Hepatocyte (in vitro differentiated cells): Measurements from ENCODE around the gene SNTG2. TPM values are rescaled to one million over a fixed set of nuclear protein-coding genes. Genes with fewer than 3 reads are reported as not detected.

Experiments
- DNase-seq: peaks from one replicate; pipeline ENCODE4 v3.0.0-alpha.2; 2016; ENCODE audit warnings: low spot score
- H2AFZ ChIP-seq: fragments of 200-600 bp; sonication (generic); 2 replicates; pipeline ENCODE4 v1.6.0; 2016; ENCODE audit warnings: antibody characterized with exemption, mild to moderate bottlenecking
- H3K27ac ChIP-seq: fragments of 200-600 bp; sonication (generic); 2 replicates; pipeline ENCODE4 v1.5.1; 2016; ENCODE audit warnings: mild to moderate bottlenecking
- H3K27me3 ChIP-seq: fragments of 200-600 bp; sonication (generic); 2 replicates; pipeline ENCODE4 v1.6.1; 2016
- H3K36me3 ChIP-seq: fragments of 200-600 bp; sonication (generic); replicated peaks from 2 replicates; pipeline ENCODE4 v1.5.1; 2016; ENCODE audit warnings: low read depth; ENCODE audit not compliant: insufficient read depth
- H3K4me1 ChIP-seq: fragments of 200-600 bp; sonication (generic); 2 replicates; pipeline ENCODE4 v1.5.1; 2016; ENCODE audit warnings: mild to moderate bottlenecking, moderate library complexity; ENCODE audit not compliant: insufficient read depth
- H3K4me2 ChIP-seq: fragments of 200-600 bp; sonication (generic); 2 replicates; pipeline ENCODE4 v1.6.0; 2016
- H3K4me3 ChIP-seq: fragments of 200-600 bp; sonication (generic); 2 replicates; pipeline ENCODE4 v1.5.1; 2016; ENCODE audit warnings: mild to moderate bottlenecking
- H3K79me2 ChIP-seq: fragments of 200-600 bp; sonication (generic); 2 replicates; pipeline ENCODE4 v1.6.0; 2017; ENCODE audit warnings: mild to moderate bottlenecking
- H3K9me2 ChIP-seq: fragments of 200-600 bp; sonication (generic); replicated peaks from 2 replicates; pipeline ENCODE4 v1.6.0; 2017; ENCODE audit warnings: mild to moderate bottlenecking; ENCODE audit not compliant: insufficient read depth
- H3K9me3 ChIP-seq: fragments of 200-600 bp; sonication (generic); 2 replicates; pipeline ENCODE4 v1.5.1; 2016; ENCODE audit warnings: low read depth, mild to moderate bottlenecking
- H4K20me1 ChIP-seq: fragments of 200-600 bp; sonication (generic); 2 replicates; pipeline ENCODE4 v1.6.0; 2016; ENCODE audit warnings: mild to moderate bottlenecking; ENCODE audit not compliant: insufficient read depth, poor library complexity, severe bottlenecking
- EZH2 ChIP-seq: fragments of 200-600 bp; sonication (generic); IDR thresholded peaks from 2 replicates; pipeline ENCODE4 v1.6.1; 2016; ENCODE audit warnings: antibody characterized with exemption, mild to moderate bottlenecking, borderline replicate concordance
- EZH2phosphoT487 ChIP-seq: fragments of 200-600 bp; sonication (generic); IDR thresholded peaks from one replicate; pipeline ENCODE4 v1.6.1; 2018; ENCODE audit warnings: antibody characterized with exemption, mild to moderate bottlenecking, low read depth, moderate library complexity; ENCODE audit not compliant: unreplicated experiment, severe bottlenecking
- WGBS: methylation state at CpG from one replicate; pipeline ENCODE4 v1.1.6; 2016; ENCODE audit warnings: low lambda C conversion rate; ENCODE audit errors: missing lambda C conversion rate; 5-methylcytosine and 5-hydroxymethylcytosine counted together
- polyA plus RNA-seq: library from polyadenylated mRNA; unstranded; fragments of >200 nt; fragmentation: Nextera tagmentation; extraction: Ambion mirVana; gene quantifications from 2 replicates; pipeline ENCODE4 v1.2.1, GENCODE V29; 2016
- total RNA-seq: library from RNA; depleted of rRNA; stranded (reverse); fragments of >200 nt; gene quantifications from 2 replicates; pipeline ENCODE4 v1.2.3, GENCODE V29; 2014
- TF ChIP-seq, protein P1 (sequence below): fragments of 200-600 bp; sonication (generic); IDR thresholded peaks from 2 replicates; pipeline ENCODE4 v1.5.1; 2016; ENCODE audit warnings: antibody characterized with exemption, mild to moderate bottlenecking; ENCODE audit not compliant: poor library complexity

Gene SNTG2
- total and polyA plus RNA-seq, 2 experiments from 2014 or later, result not detected

DNA sequence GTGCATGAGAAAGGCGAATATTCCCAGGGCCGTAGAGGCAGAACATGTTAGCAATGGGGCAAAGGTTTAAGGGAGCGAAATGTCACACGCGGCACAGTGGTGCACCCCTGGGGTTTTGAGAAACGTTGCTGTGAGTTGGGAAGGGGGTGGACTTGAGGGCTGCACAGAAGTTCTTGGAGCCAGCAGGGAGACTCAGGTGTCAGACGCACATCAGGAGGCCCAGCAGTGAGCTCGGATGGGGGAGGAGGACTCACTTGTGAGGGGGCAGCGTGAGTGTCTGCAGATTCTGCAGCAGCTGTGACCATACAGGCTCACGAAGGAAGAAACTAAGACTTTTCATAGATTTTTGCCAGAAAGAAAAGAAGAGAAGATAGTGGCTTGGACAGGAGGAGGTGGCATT is 218.2 kb downstream of the SNTG2 start:
- no peak for DNase-seq
- Histone ChIP-seq H3K4me3 (no peak overlapping the region), H3K4me2 (no peak overlapping the region), H3K27me3 (no peaks in the 10 kb centered on the region), H3K36me3 (no peaks in the 10 kb centered on the region), H3K9me2 (no peaks in the 10 kb centered on the region), H4K20me1 (no peaks in the 10 kb centered on the region), H3K27ac (no peak overlapping the region), H3K79me2 (no peaks in the 10 kb centered on the region), H3K4me1 (no peaks in the 10 kb centered on the region), H3K9me3 (no peaks in the 10 kb centered on the region), H2AFZ (no peak overlapping the region)
- WGBS, result 62% methylated on average over 10 of the region's 10 CpGs
- TF ChIP-seq EZH2phosphoT487, result no peak
- TF ChIP-seq EZH2, result no peak
- TF ChIP-seq, protein P1, sequence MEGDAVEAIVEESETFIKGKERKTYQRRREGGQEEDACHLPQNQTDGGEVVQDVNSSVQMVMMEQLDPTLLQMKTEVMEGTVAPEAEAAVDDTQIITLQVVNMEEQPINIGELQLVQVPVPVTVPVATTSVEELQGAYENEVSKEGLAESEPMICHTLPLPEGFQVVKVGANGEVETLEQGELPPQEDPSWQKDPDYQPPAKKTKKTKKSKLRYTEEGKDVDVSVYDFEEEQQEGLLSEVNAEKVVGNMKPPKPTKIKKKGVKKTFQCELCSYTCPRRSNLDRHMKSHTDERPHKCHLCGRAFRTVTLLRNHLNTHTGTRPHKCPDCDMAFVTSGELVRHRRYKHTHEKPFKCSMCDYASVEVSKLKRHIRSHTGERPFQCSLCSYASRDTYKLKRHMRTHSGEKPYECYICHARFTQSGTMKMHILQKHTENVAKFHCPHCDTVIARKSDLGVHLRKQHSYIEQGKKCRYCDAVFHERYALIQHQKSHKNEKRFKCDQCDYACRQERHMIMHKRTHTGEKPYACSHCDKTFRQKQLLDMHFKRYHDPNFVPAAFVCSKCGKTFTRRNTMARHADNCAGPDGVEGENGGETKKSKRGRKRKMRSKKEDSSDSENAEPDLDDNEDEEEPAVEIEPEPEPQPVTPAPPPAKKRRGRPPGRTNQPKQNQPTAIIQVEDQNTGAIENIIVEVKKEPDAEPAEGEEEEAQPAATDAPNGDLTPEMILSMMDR, result no peak

DNA sequence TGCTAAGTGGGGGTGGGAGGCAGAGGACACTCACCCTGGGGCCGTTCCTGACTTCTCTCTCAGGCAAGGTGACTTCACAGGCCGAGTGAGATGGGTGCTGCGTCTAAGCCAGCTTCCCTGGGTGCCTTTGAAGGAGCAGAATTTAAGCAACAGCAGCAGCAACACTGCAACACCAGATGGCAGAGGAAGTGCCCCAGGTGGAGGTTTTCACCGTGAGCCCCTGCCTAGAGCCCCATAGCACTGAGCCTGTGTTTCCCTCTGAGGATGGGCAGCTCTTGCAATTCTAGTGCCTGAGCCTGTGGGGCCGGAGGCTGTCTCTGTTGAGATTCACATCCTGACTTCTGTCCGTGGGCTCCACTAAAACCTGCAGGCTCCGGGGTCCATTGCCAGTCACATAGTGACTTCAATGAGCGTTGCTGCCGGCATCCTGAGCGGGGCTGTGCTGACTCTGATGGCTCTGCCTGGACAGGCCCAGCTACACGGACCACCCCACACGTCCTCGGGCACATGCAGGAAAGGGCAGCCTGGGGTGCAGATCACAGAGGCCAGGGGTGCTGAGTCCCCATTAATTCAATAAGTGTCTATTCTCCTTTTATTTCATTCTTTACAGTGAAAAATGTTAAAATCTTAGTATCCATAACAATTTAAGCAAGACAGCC is 218.8 kb downstream of the SNTG2 start:
- H3K27me3 ChIP-seq, result no peaks in the 10 kb centered on the region
- no peak overlapping the region for H2AFZ ChIP-seq
- H3K27ac ChIP-seq, result no peak overlapping the region
- no peaks in the 10 kb centered on the region for H3K9me2 ChIP-seq
- no peaks in the 10 kb centered on the region for H3K9me3 ChIP-seq
- H3K36me3 ChIP-seq, result no peaks in the 10 kb centered on the region
- DNase-seq, result no peak
- no peak for TF ChIP-seq EZH2phosphoT487
- TF ChIP-seq EZH2, result no peak
- TF ChIP-seq, protein P1, result no peak
- H3K4me1 ChIP-seq, result no peaks in the 10 kb centered on the region
- WGBS, result 79% methylated on average over 13 of the region's 13 CpGs
- H4K20me1 ChIP-seq, result no peaks in the 10 kb centered on the region
- no peak overlapping the region for H3K4me3 ChIP-seq
- no peak overlapping the region for H3K4me2 ChIP-seq
- no peaks in the 10 kb centered on the region for H3K79me2 ChIP-seq

DNA sequence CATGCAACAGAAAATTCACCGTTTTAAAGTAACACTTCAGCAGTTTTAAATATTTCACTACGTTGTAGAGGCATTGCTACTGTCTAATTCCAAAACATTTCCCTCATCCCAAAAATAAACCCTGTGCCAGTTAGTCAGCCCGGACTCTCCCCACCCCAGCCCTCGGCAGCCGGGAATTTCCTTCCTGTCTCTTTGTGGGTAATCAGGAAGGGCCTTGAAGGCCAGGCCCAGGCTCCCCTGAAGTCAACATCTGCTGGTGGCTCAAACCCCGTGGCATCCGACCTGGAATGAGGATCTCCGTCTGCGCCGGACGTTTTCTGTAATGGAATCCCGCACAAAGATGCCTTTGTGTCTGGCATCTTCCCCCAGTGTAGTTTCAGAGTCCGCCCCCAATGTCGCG is 219.6 kb downstream of the SNTG2 start:
- TF ChIP-seq EZH2phosphoT487, result no peak
- Histone ChIP-seq H3K4me3 (no peak overlapping the region), H3K9me3 (no peaks in the 10 kb centered on the region), H3K9me2 (no peaks in the 10 kb centered on the region), H3K36me3 (no peaks in the 10 kb centered on the region), H3K4me1 (no peaks in the 10 kb centered on the region), H2AFZ (no peak overlapping the region), H4K20me1 (no peaks in the 10 kb centered on the region), H3K27ac (no peak overlapping the region), H3K79me2 (no peaks in the 10 kb centered on the region), H3K4me2 (no peak overlapping the region), H3K27me3 (no peaks in the 10 kb centered on the region)
- DNase-seq, result no peak
- 90% methylated on average over 15 of the region's 15 CpGs for WGBS

DNA sequence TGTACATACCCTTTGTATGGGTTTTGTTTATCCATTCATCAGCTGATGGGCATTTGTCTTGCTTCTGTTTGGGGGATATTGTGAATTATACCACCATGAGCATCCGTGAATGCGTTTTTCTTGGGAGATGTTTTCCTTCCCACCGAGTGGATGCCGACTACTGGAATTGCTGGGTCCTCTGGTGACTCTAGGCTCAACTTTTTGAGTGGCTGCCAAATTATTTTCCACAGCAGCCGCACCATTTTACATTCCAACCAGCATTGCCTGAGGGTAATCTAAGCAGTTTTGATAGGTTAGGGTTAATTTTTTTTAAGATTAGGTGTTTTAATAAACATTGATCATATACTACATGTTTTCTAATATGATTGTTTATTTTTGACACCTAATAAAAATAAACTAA is 220.1 kb downstream of the SNTG2 start:
- no peaks in the 10 kb centered on the region for H3K36me3 ChIP-seq
- H3K27ac ChIP-seq, result no peak overlapping the region
- H3K9me3 ChIP-seq, result no peaks in the 10 kb centered on the region
- no peaks in the 10 kb centered on the region for H3K79me2 ChIP-seq
- no peak overlapping the region for H3K4me3 ChIP-seq
- H3K4me1 ChIP-seq, result no peaks in the 10 kb centered on the region
- H3K9me2 ChIP-seq, result no peaks in the 10 kb centered on the region
- H4K20me1 ChIP-seq, result no peaks in the 10 kb centered on the region
- DNase-seq, result no peak
- no peaks in the 10 kb centered on the region for H3K27me3 ChIP-seq
- no peak overlapping the region for H3K4me2 ChIP-seq
- 94% methylated on average over 5 of the region's 5 CpGs for WGBS
- no peak for TF ChIP-seq EZH2phosphoT487
- TF ChIP-seq, protein P1, result no peak
- no peak for TF ChIP-seq EZH2
- no peak overlapping the region for H2AFZ ChIP-seq
